Tibial nerve (tissue), 4 donors: ENCODE measurements around the gene PRDX3. TPM values are rescaled to one million over a fixed set of nuclear protein-coding genes. Genes with fewer than 3 reads are reported as not detected.

Experiments
- DNase-seq, 2 donors: peaks; one replicate each; pipeline ENCODE4 v3.0.0-alpha.2; 2019; ENCODE audit warnings: low spot score in 2 of 2
- H3K27ac ChIP-seq, 4 donors: fragments of 200-600 bp; sonication (generic) in 3 of 4; one replicate each; pipeline ENCODE4 v1.5.1; 2017 to 2019; ENCODE audit warnings: mild to moderate bottlenecking in 1 of 4
- H3K27me3 ChIP-seq, 2 donors: fragments of 200-600 bp; sonication (generic) in 1 of 2; one replicate each; pipeline versions ENCODE4 v1.5.1 to v1.6.0; 2017 to 2019
- H3K36me3 ChIP-seq, 3 donors: fragments of 200-600 bp; sonication (generic); one replicate each; pipeline ENCODE4 v1.5.1; 2018 to 2019
- H3K4me1 ChIP-seq, 4 donors: fragments of 200-600 bp; sonication (generic) in 3 of 4; one replicate each; pipeline ENCODE4 v1.5.1; 2017 to 2019
- H3K4me3 ChIP-seq, 4 donors: fragments of 200-600 bp; sonication (generic) in 3 of 4; one replicate each; pipeline ENCODE4 v1.5.1; 2017 to 2019; ENCODE audit warnings: mild to moderate bottlenecking in 1 of 4, moderate library complexity in 1 of 4
- H3K9me3 ChIP-seq, 4 donors: fragments of 200-600 bp; sonication (generic) in 3 of 4; one replicate each; pipeline ENCODE4 v1.5.1; 2017 to 2019
- EP300 ChIP-seq, 2 donors: sonication (generic); formaldehyde crosslinking; IDR thresholded peaks; one replicate each; pipeline ENCODE4 v1.6.1; 2017; ENCODE audit warnings: antibody characterized with exemption in 2 of 2, mild to moderate bottlenecking in 1 of 2
- POLR2A ChIP-seq, 2 donors: fragments of 450-650 bp; IDR thresholded peaks; one replicate each; pipeline ENCODE4 v1.6.1; 2017; ENCODE audit warnings: antibody characterized with exemption in 2 of 2, mild to moderate bottlenecking in 2 of 2, moderate library complexity in 2 of 2
- WGBS, 2 donors: methylation state at CpG; one replicate each; pipeline ENCODE4 v1.1.5; 2018; 5-methylcytosine and 5-hydroxymethylcytosine counted together
- small RNA-seq: library from RNA; depleted of rRNA; stranded (forward); fragments of <200 nt; gene quantifications from one replicate; pipeline ENCODE3, GENCODE V24; 2016
- total RNA-seq, 4 donors: library from RNA; depleted of rRNA; stranded (reverse); fragments of >200 nt; gene quantifications; one replicate each; pipeline ENCODE4 v1.1.0, GENCODE V29; 2016
- TF ChIP-seq, protein P1 (sequence below), 5 experiments: fragments of 200-600 bp in 3 of 5; fragments of 450-650 bp in 2 of 5; sonication (generic) in 3 of 5; IDR thresholded peaks; one replicate each; pipeline ENCODE4 v1.5.1; 2016 to 2019; ENCODE audit warnings: antibody characterized with exemption in 5 of 5, mild to moderate bottlenecking in 3 of 5, moderate library complexity in 2 of 5

PRDX3 gene
- total RNA-seq, 4 donors from 2014 or later: 79.5 to 93.3 (median 84.2) TPM

DNA sequence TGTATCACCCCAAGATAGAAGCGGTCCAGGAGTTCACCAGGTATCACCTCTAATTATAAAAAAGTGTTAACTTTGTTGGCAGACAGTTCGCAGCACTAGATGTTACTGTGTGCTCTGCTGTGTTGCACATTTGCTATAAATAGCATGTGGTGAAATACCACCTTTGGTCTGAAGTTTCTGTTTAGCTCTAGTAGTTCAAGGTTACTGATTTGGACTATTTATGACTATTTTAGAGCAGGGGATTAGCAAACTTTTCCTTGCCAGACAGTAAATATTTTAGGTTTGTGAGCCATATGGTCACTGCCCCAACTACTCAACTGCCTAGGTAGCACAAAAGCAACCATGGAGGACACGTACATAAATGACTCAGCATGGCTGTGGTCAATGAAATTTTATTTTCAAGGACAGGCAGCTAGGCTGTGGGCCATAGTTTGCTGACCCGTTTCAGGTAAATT lies 58.2 kb downstream of the PRDX3 start:
- Histone ChIP-seq H3K27me3 (no peaks in the 10 kb centered on the region), H3K9me3 (no peaks in the 10 kb centered on the region), H3K36me3 (peaks cover 0 to 97% (median 9%) of the 10 kb centered on the region in 3 donors), H3K27ac (no peak overlapping the region), H3K4me3 (no peak overlapping the region), H3K4me1 (no peaks in the 10 kb centered on the region)
- no peak for DNase-seq
- WGBS, 2 donors: 84 to 88% methylated on average over 4 of the region's 4 CpGs
- no peak for TF ChIP-seq POLR2A (IDR thresholded peaks at IDR 0.05)

DNA sequence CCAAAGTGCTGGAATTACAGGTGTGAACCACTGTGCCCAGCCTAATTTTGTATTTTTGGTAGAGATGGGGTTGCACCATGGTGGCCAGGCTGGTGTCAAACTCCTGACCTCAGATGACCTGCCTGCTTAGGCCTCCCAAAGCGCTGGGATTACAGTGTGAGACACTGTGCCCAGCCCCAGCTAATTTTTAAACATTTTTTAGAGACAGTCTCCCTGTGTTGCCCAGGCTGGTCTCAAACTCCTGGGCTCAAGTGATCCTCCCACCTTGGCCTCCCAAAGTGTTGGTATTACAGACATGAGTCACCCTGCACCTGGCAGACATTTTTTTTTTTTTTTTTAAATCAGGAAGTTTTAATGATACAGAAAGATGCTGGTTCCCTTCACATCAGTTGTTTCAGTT lies 59.2 kb downstream of the PRDX3 start:
- no peak overlapping the region for H3K27ac ChIP-seq
- DNase-seq: no peak
- no peaks in the 10 kb centered on the region for H3K9me3 ChIP-seq
- H3K27me3 ChIP-seq: no peaks in the 10 kb centered on the region
- no peak overlapping the region for H3K4me3 ChIP-seq
- TF ChIP-seq POLR2A (IDR thresholded peaks at IDR 0.05): no peak
- TF ChIP-seq EP300 (IDR thresholded peaks at IDR 0.05): no peak
- TF ChIP-seq, protein P1, sequence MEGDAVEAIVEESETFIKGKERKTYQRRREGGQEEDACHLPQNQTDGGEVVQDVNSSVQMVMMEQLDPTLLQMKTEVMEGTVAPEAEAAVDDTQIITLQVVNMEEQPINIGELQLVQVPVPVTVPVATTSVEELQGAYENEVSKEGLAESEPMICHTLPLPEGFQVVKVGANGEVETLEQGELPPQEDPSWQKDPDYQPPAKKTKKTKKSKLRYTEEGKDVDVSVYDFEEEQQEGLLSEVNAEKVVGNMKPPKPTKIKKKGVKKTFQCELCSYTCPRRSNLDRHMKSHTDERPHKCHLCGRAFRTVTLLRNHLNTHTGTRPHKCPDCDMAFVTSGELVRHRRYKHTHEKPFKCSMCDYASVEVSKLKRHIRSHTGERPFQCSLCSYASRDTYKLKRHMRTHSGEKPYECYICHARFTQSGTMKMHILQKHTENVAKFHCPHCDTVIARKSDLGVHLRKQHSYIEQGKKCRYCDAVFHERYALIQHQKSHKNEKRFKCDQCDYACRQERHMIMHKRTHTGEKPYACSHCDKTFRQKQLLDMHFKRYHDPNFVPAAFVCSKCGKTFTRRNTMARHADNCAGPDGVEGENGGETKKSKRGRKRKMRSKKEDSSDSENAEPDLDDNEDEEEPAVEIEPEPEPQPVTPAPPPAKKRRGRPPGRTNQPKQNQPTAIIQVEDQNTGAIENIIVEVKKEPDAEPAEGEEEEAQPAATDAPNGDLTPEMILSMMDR (IDR thresholded peaks at IDR 0.05): no peak
- no peaks in the 10 kb centered on the region for H3K4me1 ChIP-seq
- H3K36me3 ChIP-seq: peaks cover 0 to 93% (median 9%) of the 10 kb centered on the region in 3 donors
- 88% methylated on average over 1 of the region's 1 CpG for WGBS, 2 donors

DNA sequence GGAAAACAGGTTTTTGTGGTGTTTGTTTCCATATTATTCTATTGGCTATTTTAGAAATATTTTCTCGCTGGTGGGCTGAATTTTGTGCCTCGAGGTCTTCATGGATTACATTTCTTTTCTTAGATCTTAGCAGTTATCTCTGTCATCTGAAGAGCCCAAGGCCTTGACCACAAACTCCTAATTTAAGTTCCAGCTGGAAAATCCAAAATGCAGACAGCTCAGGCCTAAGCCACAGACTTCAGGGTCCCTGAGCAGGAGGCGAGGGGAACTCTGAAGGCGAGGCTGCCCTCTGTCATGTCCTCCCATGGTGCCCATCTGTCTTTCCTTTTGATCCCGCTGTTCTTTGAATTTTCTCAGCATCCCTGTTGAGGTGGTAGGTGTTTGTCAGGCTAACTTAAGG lies 60.4 kb downstream of the PRDX3 start:
- H3K36me3 ChIP-seq: peaks cover 0 to 93% (median 9%) of the 10 kb centered on the region in 3 donors
- H3K4me3 ChIP-seq: no peak overlapping the region
- DNase-seq: no peak
- no peaks in the 10 kb centered on the region for H3K4me1 ChIP-seq
- 91 to 93% methylated on average over 5 of the region's 5 CpGs for WGBS, 2 donors
- H3K27me3 ChIP-seq: no peaks in the 10 kb centered on the region
- no peaks in the 10 kb centered on the region for H3K9me3 ChIP-seq
- no peak overlapping the region for H3K27ac ChIP-seq
- no peak for TF ChIP-seq EP300 (IDR thresholded peaks at IDR 0.05)
- TF ChIP-seq, protein P1 (IDR thresholded peaks at IDR 0.05): no peak
- no peak for TF ChIP-seq POLR2A (IDR thresholded peaks at IDR 0.05)

Small RNAs within 50 kb of the gene (small RNA-seq; reads per million reads assigned to genes)
- not detected for gene RN7SL749P

Other genes with a start within 250 kb of the PRDX3 start
- 1 to 10 TPM; 4.8 to 9.4 (median 6.0) TPM for gene NANOS1, start 149.1 kb downstream of the PRDX3 start, total RNA-seq
- 10 to 100 TPM; 78.8 to 95.4 (median 94.8) TPM for gene EIF3A, start 98.0 kb downstream of the PRDX3 start, total RNA-seq
- 10 to 100 TPM; 23.3 to 51.0 (median 43.4) TPM for gene DENND10, start 74.7 kb downstream of the PRDX3 start, total RNA-seq
- gene SFXN4, start 13.1 kb downstream of the PRDX3 start, total RNA-seq: 100 to 1,000 TPM in 1 of 4 donors, 10 to 100 TPM in 3; 12.7 to 301 (median 19.1) TPM
- gene GRK5, start 28.8 kb upstream of the PRDX3 start, total RNA-seq: 10 to 100 TPM; 43.5 to 61.7 (median 48.9) TPM